CD14-positive monocyte (primary cell): ENCODE measurements around the gene ZNF792. TPM values are rescaled to one million over a fixed set of nuclear protein-coding genes. Genes with fewer than 3 reads are reported as not detected.

Source experiments
- DNase-seq, 3 donors: peaks; one replicate each; pipeline ENCODE4 v3.0.0-alpha.2; 2011 to 2022
- H2AFZ ChIP-seq: 2 replicates; pipeline ENCODE4 v1.6.0; 2012; ENCODE audit warnings: mild to moderate bottlenecking, low read depth, low read length, inconsistent platforms; ENCODE audit not compliant: insufficient read depth, poor library complexity, severe bottlenecking
- H3K27ac ChIP-seq, 2 donors: 1 replicate in 1 of 2; 2 replicates in 1 of 2; pipeline ENCODE4 v1.5.1; 2012 to 2013; ENCODE audit warnings: low read length in 2 of 2, control low read depth in 1 of 2, inconsistent platforms in 1 of 2, low read depth in 1 of 2, mild to moderate bottlenecking in 1 of 2
- H3K27me3 ChIP-seq, 2 donors: one replicate each; pipeline versions ENCODE4 v1.6.0 to v1.6.1; 2011 to 2013; ENCODE audit warnings: low read length in 2 of 2; ENCODE audit not compliant: control insufficient read depth in 2 of 2, insufficient read depth in 2 of 2
- H3K36me3 ChIP-seq, 2 donors: replicated peaks in 1 of 2; 1 replicate in 1 of 2; 2 replicates in 1 of 2; pipeline versions ENCODE4 v1.5.1 to v1.6.1; 2012 to 2013; ENCODE audit warnings: low read length in 2 of 2, control low read depth in 1 of 2, inconsistent platforms in 1 of 2, mild to moderate bottlenecking in 1 of 2; ENCODE audit not compliant: insufficient read depth in 2 of 2, control insufficient read depth in 1 of 2
- H3K4me1 ChIP-seq, 2 donors: 1 replicate in 1 of 2; 2 replicates in 1 of 2; pipeline versions ENCODE4 v1.5.1 to v1.6.1; 2012 to 2013; ENCODE audit warnings: low read length in 2 of 2, control low read depth in 1 of 2, inconsistent platforms in 1 of 2, mild to moderate bottlenecking in 1 of 2, moderate library complexity in 1 of 2; ENCODE audit not compliant: insufficient read depth in 2 of 2, control insufficient read depth in 1 of 2
- H3K4me2 ChIP-seq: replicated peaks from 2 replicates; pipeline ENCODE3; 2012; ENCODE audit warnings: low read length, moderate library complexity, mild to moderate bottlenecking; ENCODE audit not compliant: poor library complexity, severe bottlenecking; ENCODE audit errors: extremely low read depth
- H3K4me3 ChIP-seq, 3 experiments: fragments of 200-600 bp in 1 of 3; sonication (generic) in 1 of 3; replicated peaks in 1 of 3; 1 replicate in 2 of 3; 2 replicates in 1 of 3; pipeline ENCODE4 v1.5.1; 2011 to 2013; ENCODE audit warnings: low read length in 3 of 3, mild to moderate bottlenecking in 3 of 3, control low read depth in 2 of 3, low read depth in 2 of 3, inconsistent platforms in 1 of 3, moderate library complexity in 1 of 3
- H3K79me2 ChIP-seq: 2 replicates; pipeline ENCODE4 v1.6.0; 2012; ENCODE audit warnings: mild to moderate bottlenecking, control low read depth, inconsistent platforms, low read length, moderate library complexity; ENCODE audit not compliant: insufficient read depth
- H3K9ac ChIP-seq: 2 replicates; pipeline ENCODE4 v1.6.0; 2017; ENCODE audit warnings: low read length, mild to moderate bottlenecking; ENCODE audit not compliant: insufficient read depth, poor library complexity, severe bottlenecking
- H3K9me3 ChIP-seq, 2 donors: replicated peaks in 1 of 2; 1 replicate in 1 of 2; 2 replicates in 1 of 2; pipeline versions ENCODE4 v1.5.1 to v1.6.1; 2012 to 2013; ENCODE audit warnings: low read length in 2 of 2, control low read depth in 1 of 2; ENCODE audit not compliant: control insufficient read depth in 1 of 2, insufficient read depth in 1 of 2
- H4K20me1 ChIP-seq: 2 replicates; pipeline ENCODE4 v1.6.0; 2012; ENCODE audit warnings: mild to moderate bottlenecking, low read length, control low read depth, moderate library complexity; ENCODE audit not compliant: insufficient read depth
- H3K27ac Mint-ChIP-seq, 7 donors: one replicate each; pipeline ENCODE4 v1.8.0; 2020; ENCODE audit warnings: mild to moderate bottlenecking in 7 of 7, mixed read lengths in 7 of 7, moderate library complexity in 6 of 7, inconsistent platforms in 2 of 7
- H3K27me3 Mint-ChIP-seq, 3 donors: one replicate each; pipeline ENCODE4 v1.8.0; 2021 to 2022; ENCODE audit warnings: low read depth in 3 of 3, mild to moderate bottlenecking in 3 of 3, mixed read lengths in 3 of 3, moderate library complexity in 3 of 3, inconsistent platforms in 1 of 3
- H3K36me3 Mint-ChIP-seq, 2 donors: one replicate each; pipeline ENCODE4 v1.8.0; 2020; ENCODE audit warnings: mixed read lengths in 2 of 2, inconsistent platforms in 1 of 2, mild to moderate bottlenecking in 1 of 2
- H3K4me1 Mint-ChIP-seq: one replicate; pipeline ENCODE4 v1.8.0; 2020; ENCODE audit warnings: mild to moderate bottlenecking, mixed read lengths
- H3K4me3 Mint-ChIP-seq, 2 donors: one replicate each; pipeline ENCODE4 v1.8.0; 2020; ENCODE audit warnings: mild to moderate bottlenecking in 2 of 2, mixed read lengths in 2 of 2, moderate library complexity in 1 of 2
- H3K9me3 Mint-ChIP-seq, 7 donors: one replicate each; pipeline ENCODE4 v1.8.0; 2020 to 2022; ENCODE audit warnings: mixed read lengths in 7 of 7, mild to moderate bottlenecking in 6 of 7, moderate library complexity in 6 of 7, inconsistent platforms in 2 of 7
- WGBS: methylation state at CpG from one replicate; pipeline ENCODE4 v1.1.5; 2013; ENCODE audit warnings: missing lambda C conversion rate; ENCODE audit not compliant: insufficient coverage; 5-methylcytosine and 5-hydroxymethylcytosine counted together
- intact Hi-C, 2 donors: fragments of 100-400 bp; cut with micrococcal nuclease; formaldehyde crosslinking; loops; one replicate each; pipeline versions ENCODE4 v1.15.0 to v1.15.1; 2023
- polyA plus RNA-seq, 3 donors: library from polyadenylated mRNA; depleted of rRNA in 1 of 3; unstranded in 2 of 3; stranded (reverse) in 1 of 3; fragments of 300-500 nt in 2 of 3; fragments of >200 nt in 1 of 3; fragmentation: Illumina TruSeq in 2 of 3; gene quantifications; 1 replicate in 2 of 3; 2 replicates in 1 of 3; pipeline ENCODE4 v1.2.3, GENCODE V29; 2012 to 2021
- TF ChIP-seq, protein P1 (sequence below): fragments of 200-600 bp; IDR thresholded peaks from one replicate; pipeline ENCODE4 v1.8.0; 2022; ENCODE audit warnings: antibody characterized with exemption, mild to moderate bottlenecking

The ZNF792 gene
- polyA plus RNA-seq, 3 donors, result 1.3 to 3.3 (median 1.7) TPM

GRCh38 chr19:34932494-34932893, 31.5 kb downstream of the ZNF792 start:
- no peaks in the 10 kb centered on the region for H3K79me2 ChIP-seq
- no peak overlapping the region for H3K4me3 ChIP-seq
- DNase-seq, result no peak
- H3K36me3 ChIP-seq, result no peaks in the 10 kb centered on the region
- H3K36me3 Mint-ChIP-seq, result peaks cover 3 to 7% of the 10 kb centered on the region in 2 donors
- TF ChIP-seq, protein P1, sequence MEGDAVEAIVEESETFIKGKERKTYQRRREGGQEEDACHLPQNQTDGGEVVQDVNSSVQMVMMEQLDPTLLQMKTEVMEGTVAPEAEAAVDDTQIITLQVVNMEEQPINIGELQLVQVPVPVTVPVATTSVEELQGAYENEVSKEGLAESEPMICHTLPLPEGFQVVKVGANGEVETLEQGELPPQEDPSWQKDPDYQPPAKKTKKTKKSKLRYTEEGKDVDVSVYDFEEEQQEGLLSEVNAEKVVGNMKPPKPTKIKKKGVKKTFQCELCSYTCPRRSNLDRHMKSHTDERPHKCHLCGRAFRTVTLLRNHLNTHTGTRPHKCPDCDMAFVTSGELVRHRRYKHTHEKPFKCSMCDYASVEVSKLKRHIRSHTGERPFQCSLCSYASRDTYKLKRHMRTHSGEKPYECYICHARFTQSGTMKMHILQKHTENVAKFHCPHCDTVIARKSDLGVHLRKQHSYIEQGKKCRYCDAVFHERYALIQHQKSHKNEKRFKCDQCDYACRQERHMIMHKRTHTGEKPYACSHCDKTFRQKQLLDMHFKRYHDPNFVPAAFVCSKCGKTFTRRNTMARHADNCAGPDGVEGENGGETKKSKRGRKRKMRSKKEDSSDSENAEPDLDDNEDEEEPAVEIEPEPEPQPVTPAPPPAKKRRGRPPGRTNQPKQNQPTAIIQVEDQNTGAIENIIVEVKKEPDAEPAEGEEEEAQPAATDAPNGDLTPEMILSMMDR, result no peak
- H4K20me1 ChIP-seq, result no peaks in the 10 kb centered on the region
- no CpG with 5 or more reads among the region's 6 CpGs for WGBS
- peaks cover 0 to 3% of the 10 kb centered on the region in 2 donors for H3K4me1 ChIP-seq
- H3K9ac ChIP-seq, result no peak overlapping the region
- peaks cover 4 to 10% (median 7%) of the 10 kb centered on the region in 3 donors for H3K27me3 Mint-ChIP-seq
- no peak overlapping the region for H3K4me3 Mint-ChIP-seq
- H3K27me3 ChIP-seq, result peaks cover 0 to 1% of the 10 kb centered on the region in 2 donors
- peaks cover 7 to 28% (median 23%) of the 10 kb centered on the region in 7 donors for H3K9me3 Mint-ChIP-seq
- H3K4me1 Mint-ChIP-seq, result peaks cover 2% of the 10 kb centered on the region
- H3K9me3 ChIP-seq, result peaks cover 11 to 15% of the 10 kb centered on the region in 2 donors
- intact Hi-C loops, result no loop called here
- H2AFZ ChIP-seq, result no peak overlapping the region
- H3K27ac ChIP-seq, result no peak overlapping the region
- no peak overlapping the region for H3K27ac Mint-ChIP-seq
- H3K4me2 ChIP-seq, result no peak overlapping the region

DNA sequence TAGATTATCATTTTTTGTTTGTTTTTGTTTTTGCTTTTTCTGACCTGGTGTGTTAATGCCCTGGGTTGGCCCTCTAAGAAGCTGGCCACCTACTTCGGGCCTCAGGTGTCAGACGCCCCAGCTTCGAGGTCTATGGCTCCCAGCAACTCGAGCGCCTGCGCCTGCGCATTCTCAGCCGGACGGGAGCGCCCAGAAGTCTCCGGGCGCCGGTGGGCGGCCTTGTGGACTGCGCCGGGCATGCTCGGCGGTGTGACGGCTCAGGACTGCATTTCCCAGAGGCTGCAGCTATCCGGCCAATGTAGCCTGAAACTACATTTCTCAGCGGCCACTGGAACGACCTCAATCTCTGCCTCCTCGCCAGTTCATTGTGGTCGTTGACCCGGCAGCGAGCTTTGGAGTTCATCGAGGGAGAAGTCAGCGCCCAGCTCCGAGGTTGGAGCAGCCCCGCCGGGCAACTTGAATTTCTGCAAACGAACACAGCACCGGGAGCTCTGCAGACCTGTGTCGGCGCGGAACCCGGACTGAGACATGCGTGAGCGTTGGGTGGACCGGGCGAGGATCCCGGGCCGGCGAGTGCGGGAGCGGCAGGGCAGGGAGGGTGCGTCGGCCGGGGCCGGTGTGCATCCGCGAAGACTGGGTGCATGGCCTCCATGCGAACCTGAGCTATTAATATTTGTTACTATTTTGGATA, 37.2 kb downstream of the ZNF792 start, which contains the start of gene ZNF30:
TSS of gene ZNF30 (plus strand) at position 219 of the 691 bp plus-strand sequence. CDS start 3,045 bp downstream, outside the sequence.
- H3K27ac Mint-ChIP-seq, result no peak within 1 kb of the TSS
- TF ChIP-seq, protein P1, result no peak
- H2AFZ ChIP-seq, result peak within 1 kb of the TSS; percentile 84

More for the DNA sequence above, 37.2 kb downstream of the ZNF792 start, which contains the start of gene ZNF30:
- Histone ChIP-seq H3K4me3 (peak within 1 kb of the TSS; percentile 17 to 76 (median 39)), H3K36me3 (no peaks in the 10 kb centered on the region), H3K4me2 (peak within 1 kb of the TSS; percentile 87), H3K9ac (peak within 1 kb of the TSS; percentile 61), H3K79me2 (no peaks in the 10 kb centered on the region), H3K27me3 (peaks cover 2 to 5% of the 10 kb centered on the region in 2 donors), H4K20me1 (no peaks in the 10 kb centered on the region), H3K9me3 (peaks cover 5 to 11% of the 10 kb centered on the region in 2 donors), H3K27ac (no peak within 1 kb of the TSS), H3K4me1 (peaks cover 10 to 11% of the 10 kb centered on the region in 2 donors)
- under 1% methylated on average over 52 of the region's 53 CpGs for WGBS
- H3K27me3 Mint-ChIP-seq, result peaks cover 16 to 23% (median 20%) of the 10 kb centered on the region in 3 donors
- intact Hi-C loops, result no loop called here
- peaks cover 12% of the 10 kb centered on the region for H3K4me1 Mint-ChIP-seq
- peaks cover 8 to 40% (median 33%) of the 10 kb centered on the region in 7 donors for H3K9me3 Mint-ChIP-seq
- H3K4me3 Mint-ChIP-seq, result peak within 1 kb of the TSS; percentile 83 to 92
- no peaks in the 10 kb centered on the region for H3K36me3 Mint-ChIP-seq
- peak; percentile 20 to 36 (median 21) for DNase-seq
